Nephron (organoid): ENCODE measurements around the gene CADPS.

ENCODE experiments used
- H3K27ac Mint-ChIP-seq, 3 experiments: 2 replicates each; pipeline ENCODE4 v1.8.0; 2020; ENCODE audit warnings: mixed read lengths in 3 of 3, mild to moderate bottlenecking in 2 of 3, moderate library complexity in 1 of 3
- H3K27me3 Mint-ChIP-seq: 2 replicates; pipeline ENCODE4 v1.8.0; 2021; ENCODE audit warnings: low read depth, mild to moderate bottlenecking, moderate library complexity, mixed read lengths
- H3K36me3 Mint-ChIP-seq: 2 replicates; pipeline ENCODE4 v1.8.0; 2020; ENCODE audit warnings: low read depth, mixed read lengths
- H3K4me1 Mint-ChIP-seq: 2 replicates; pipeline ENCODE4 v1.8.0; 2020; ENCODE audit warnings: mixed read lengths
- H3K4me3 Mint-ChIP-seq, 3 experiments: 2 replicates each; pipeline ENCODE4 v1.8.0; 2020; ENCODE audit warnings: mild to moderate bottlenecking in 3 of 3, mixed read lengths in 3 of 3, moderate library complexity in 2 of 3
- H3K9me3 Mint-ChIP-seq: 2 replicates; pipeline ENCODE4 v1.8.0; 2020; ENCODE audit warnings: mixed read lengths
- TF ChIP-seq, protein P1 (sequence below), 3 experiments: fragments of 200-600 bp; sonication (generic); IDR thresholded peaks; one replicate each; pipeline ENCODE4 v1.5.0; 2021; ENCODE audit warnings: antibody characterized with exemption in 3 of 3; ENCODE audit not compliant: unreplicated experiment in 3 of 3

CADPS gene

DNA sequence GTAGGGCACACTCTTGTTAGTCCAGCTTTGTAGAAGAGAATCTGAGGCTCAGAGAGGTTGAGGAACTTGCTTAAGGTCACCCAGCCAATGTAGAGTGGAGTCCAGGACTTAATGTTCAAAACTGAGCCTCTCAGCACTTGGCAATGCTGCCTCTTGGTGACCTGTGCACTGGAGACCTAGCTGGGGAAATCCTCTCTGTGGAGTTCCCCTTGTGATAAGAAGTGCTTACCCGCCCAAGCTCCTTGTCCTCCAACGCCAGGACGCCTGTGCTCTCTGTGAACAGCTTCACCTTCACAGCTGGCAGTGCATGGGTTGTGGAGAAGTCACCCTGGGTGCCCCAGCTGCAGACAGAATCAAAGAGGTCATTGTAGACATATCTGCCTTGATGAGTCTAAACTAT, 282.8 kb downstream of the CADPS start:
- H3K27me3 Mint-ChIP-seq, result peaks cover 4% of the 10 kb centered on the region
- no peaks in the 10 kb centered on the region for H3K9me3 Mint-ChIP-seq
- H3K4me1 Mint-ChIP-seq, result no peaks in the 10 kb centered on the region
- no peak overlapping the region for H3K4me3 Mint-ChIP-seq
- no peaks in the 10 kb centered on the region for H3K36me3 Mint-ChIP-seq
- H3K27ac Mint-ChIP-seq, result no peak overlapping the region
- TF ChIP-seq, protein P1, sequence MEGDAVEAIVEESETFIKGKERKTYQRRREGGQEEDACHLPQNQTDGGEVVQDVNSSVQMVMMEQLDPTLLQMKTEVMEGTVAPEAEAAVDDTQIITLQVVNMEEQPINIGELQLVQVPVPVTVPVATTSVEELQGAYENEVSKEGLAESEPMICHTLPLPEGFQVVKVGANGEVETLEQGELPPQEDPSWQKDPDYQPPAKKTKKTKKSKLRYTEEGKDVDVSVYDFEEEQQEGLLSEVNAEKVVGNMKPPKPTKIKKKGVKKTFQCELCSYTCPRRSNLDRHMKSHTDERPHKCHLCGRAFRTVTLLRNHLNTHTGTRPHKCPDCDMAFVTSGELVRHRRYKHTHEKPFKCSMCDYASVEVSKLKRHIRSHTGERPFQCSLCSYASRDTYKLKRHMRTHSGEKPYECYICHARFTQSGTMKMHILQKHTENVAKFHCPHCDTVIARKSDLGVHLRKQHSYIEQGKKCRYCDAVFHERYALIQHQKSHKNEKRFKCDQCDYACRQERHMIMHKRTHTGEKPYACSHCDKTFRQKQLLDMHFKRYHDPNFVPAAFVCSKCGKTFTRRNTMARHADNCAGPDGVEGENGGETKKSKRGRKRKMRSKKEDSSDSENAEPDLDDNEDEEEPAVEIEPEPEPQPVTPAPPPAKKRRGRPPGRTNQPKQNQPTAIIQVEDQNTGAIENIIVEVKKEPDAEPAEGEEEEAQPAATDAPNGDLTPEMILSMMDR (IDR thresholded peaks at IDR 0.05; ENCODE audit: unreplicated experiment in 3 of 3), result no peak

DNA sequence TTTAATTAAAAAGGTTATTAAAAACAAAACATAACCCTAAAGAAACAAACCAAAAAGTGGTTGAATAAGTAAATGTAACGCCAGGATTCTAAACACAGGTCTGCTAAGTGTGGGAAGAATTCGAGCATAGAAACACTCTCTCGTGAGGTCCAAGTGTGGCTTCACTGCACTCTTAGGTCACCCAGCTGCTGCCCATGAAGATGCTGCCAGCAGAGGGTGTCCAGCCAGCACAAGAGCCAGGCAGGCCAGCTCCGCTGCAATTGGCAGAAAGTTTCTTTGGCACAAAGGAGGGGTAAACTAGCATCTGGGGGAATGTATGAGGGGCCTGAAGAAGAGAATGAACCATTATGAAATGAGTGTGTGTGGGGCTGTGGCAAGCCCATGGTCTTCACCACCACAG, 286.1 kb downstream of the CADPS start:
- peaks cover 4% of the 10 kb centered on the region for H3K27me3 Mint-ChIP-seq
- H3K9me3 Mint-ChIP-seq, result no peaks in the 10 kb centered on the region
- H3K27ac Mint-ChIP-seq, result no peak overlapping the region
- TF ChIP-seq, protein P1 (IDR thresholded peaks at IDR 0.05; ENCODE audit: unreplicated experiment in 3 of 3), result no peak
- no peaks in the 10 kb centered on the region for H3K4me1 Mint-ChIP-seq
- no peak overlapping the region for H3K4me3 Mint-ChIP-seq
- H3K36me3 Mint-ChIP-seq, result no peaks in the 10 kb centered on the region

DNA sequence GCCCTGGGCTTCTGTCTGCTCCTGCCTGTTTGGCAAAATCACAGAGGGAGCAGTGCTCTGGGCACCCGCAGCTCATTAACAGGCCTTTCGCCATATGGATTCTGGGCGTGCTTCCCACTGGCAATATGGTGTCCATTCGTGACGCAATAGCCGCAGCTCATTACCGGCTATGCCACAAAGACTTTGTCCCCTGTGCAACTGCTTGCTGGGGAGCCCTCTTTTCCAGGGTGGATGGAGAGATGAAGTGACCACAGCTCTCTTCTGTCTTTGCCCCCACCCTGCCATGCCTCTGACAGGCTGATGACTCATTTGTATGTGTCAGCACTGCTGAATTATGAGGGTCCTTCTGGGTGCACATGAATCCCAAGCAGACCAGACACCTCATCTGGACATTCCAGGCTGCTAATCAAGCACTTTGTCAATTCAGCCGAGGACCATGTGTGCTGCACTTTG, 287.6 kb downstream of the CADPS start:
- no peaks in the 10 kb centered on the region for H3K4me1 Mint-ChIP-seq
- H3K36me3 Mint-ChIP-seq, result no peaks in the 10 kb centered on the region
- TF ChIP-seq, protein P1 (IDR thresholded peaks at IDR 0.05; ENCODE audit: unreplicated experiment in 3 of 3), result no peak
- H3K27ac Mint-ChIP-seq, result no peak overlapping the region
- peaks cover 5% of the 10 kb centered on the region for H3K9me3 Mint-ChIP-seq
- H3K27me3 Mint-ChIP-seq, result no peaks in the 10 kb centered on the region
- no peak overlapping the region for H3K4me3 Mint-ChIP-seq

DNA sequence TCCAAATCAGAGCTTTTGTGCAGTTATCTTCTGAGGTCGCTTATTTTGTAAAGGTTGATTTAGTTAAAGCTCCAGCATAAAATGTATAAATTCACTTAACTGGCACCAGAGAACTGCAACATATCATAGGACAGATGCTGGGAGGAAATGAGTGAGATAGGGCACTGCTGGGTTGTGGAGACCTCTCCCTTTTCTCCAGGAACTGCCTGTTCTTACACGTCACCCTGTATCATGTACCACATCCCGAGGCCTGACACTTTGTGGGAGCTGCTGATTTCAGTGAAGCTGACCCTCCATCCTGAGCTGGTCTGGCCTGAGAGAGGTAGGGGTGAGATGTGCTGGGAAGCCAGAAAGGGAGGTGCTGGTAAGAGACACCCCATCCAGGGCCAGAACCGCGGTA, 288.0 kb downstream of the CADPS start:
- H3K36me3 Mint-ChIP-seq, result no peaks in the 10 kb centered on the region
- no peaks in the 10 kb centered on the region for H3K4me1 Mint-ChIP-seq
- no peaks in the 10 kb centered on the region for H3K27me3 Mint-ChIP-seq
- H3K27ac Mint-ChIP-seq, result no peak overlapping the region
- H3K4me3 Mint-ChIP-seq, result no peak overlapping the region
- H3K9me3 Mint-ChIP-seq, result peaks cover 9% of the 10 kb centered on the region
- TF ChIP-seq, protein P1 (IDR thresholded peaks at IDR 0.05; ENCODE audit: unreplicated experiment in 3 of 3), result no peak

DNA sequence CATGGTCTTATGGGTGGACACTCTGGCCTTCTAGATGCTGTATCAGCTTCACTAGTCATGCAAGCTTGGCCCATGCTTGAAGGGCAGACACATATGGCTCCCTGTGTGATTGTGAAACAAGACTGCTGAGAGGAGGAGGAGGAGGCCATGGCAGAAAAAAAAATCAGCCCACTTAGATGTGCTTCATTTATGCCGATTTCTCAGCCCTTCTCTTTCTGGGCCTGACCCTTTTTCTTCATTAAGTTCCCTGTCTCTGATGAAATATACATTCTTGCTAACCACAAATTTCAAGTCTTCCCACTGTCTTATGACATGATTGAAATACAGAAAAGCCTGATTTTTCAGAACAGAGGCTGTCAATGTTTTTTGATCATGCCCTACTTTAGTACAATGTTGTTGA, 288.9 kb downstream of the CADPS start:
- TF ChIP-seq, protein P1 (IDR thresholded peaks at IDR 0.05; ENCODE audit: unreplicated experiment in 3 of 3), result no peak
- Mint-ChIP-seq H3K36me3 (no peaks in the 10 kb centered on the region), H3K27ac (no peak overlapping the region), H3K27me3 (no peaks in the 10 kb centered on the region), H3K9me3 (peaks cover 13% of the 10 kb centered on the region), H3K4me1 (no peaks in the 10 kb centered on the region), H3K4me3 (no peak overlapping the region)

DNA sequence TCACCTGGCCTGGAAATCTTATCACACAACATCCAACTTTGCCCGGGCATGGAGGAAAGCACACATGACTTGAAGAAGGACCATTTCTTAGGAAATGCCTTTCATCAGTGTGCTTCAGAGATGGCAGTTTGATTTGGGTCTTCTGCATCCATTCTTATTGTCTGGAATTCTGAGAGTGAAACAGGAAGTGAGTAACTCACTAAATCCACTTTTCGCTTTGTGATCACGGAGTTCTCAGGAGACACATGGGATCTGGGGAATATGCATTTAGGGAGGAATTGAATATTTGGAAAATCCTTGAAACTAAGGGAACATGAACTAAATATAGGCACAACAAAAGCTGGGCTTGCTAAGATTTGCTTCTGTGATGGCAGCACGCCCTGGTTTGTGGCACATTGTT, 289.4 kb downstream of the CADPS start:
- Mint-ChIP-seq H3K4me1 (no peaks in the 10 kb centered on the region), H3K4me3 (no peak overlapping the region), H3K9me3 (peaks cover 14% of the 10 kb centered on the region), H3K27me3 (no peaks in the 10 kb centered on the region), H3K27ac (no peak overlapping the region), H3K36me3 (no peaks in the 10 kb centered on the region)
- TF ChIP-seq, protein P1 (IDR thresholded peaks at IDR 0.05; ENCODE audit: unreplicated experiment in 3 of 3), result no peak
